Hematopoietic multipotent progenitor cell treated with erythropoietin and hydrocortisone succinate and interleukin-3 and kit ligand, for 17 days (in vitro differentiated cells): ENCODE results near the gene THOP1.

Experiments used
- DNase-seq: peaks from one replicate; pipeline ENCODE4 v3.0.0-alpha.2; 2015; ENCODE audit warnings: low spot score

The THOP1 gene

DNA sequence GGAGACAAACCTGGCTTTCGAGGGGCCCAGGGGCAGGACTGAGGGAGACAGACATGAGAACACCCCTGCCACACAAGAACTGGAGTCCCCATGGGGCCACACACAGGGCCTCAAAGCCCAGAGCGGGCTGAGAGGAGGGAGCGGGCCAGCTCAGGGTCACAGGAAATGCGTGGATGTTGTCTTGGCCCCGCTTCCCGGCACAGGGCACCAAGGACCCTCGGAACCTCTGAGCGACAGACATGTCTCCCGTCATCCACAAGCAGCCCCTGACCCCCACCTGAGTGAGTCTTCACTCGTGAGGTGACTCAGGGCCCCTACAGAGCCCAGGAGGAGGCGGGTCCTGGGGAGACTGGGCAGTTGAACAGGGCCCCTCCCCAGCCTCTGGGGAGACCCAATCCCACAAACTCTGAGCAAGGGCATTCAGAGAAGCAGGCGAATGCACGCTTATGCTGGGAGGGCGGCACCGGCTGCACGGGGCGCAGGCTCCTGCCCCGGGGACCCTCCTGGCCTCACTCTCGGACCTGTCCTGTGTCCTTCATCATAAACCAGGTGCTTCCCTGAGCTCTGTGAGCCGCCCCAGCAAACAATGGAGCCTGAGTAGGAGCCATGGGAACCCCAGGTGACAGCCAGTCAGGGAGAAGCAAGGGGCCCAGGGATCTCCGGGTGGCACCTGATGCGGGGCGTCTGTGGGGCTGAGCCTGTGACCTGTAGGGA is 22.4 kb upstream of the THOP1 start:
- no peak for DNase-seq

DNA sequence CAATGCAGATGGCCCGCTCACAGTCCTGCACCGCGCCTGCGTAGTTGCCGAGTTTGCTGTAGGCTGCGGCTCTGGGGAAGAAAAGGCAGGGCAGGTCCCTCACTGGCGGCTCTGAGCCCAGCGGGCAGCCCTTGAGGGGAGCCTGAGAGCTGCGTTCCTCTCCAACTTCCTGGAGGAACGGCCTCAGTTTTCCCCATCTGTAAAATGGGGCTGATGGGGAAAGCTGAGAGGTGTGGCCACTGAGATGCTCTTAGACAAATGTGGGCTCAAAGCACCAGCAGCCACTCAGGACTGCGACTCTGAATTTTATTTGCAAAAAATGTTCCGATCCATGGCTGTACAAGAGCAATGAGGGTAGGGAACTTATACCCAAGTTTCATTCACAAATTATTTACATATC is 21.6 kb upstream of the THOP1 start:
- DNase-seq, result no peak

DNA sequence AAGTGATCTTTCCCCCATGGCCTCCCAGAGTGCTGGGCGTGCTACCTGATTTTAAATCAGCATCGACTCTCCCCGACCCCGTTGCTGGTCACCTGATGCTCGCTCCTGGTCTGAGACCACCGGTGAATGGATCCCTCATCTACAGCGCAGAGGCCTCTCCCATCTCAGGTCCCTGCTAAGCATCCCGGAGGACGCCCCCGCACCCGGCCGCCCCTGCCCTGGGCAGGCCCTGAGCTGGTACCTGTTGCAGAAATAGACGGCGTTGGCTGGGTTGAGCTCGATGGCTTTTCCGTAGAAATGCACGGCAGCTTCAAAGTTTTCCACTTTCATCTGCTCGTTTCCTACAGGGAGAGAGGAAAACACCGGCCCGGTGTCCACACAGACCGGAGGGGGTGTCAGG is 20.4 kb upstream of the THOP1 start:
- DNase-seq, result no peak

DNA sequence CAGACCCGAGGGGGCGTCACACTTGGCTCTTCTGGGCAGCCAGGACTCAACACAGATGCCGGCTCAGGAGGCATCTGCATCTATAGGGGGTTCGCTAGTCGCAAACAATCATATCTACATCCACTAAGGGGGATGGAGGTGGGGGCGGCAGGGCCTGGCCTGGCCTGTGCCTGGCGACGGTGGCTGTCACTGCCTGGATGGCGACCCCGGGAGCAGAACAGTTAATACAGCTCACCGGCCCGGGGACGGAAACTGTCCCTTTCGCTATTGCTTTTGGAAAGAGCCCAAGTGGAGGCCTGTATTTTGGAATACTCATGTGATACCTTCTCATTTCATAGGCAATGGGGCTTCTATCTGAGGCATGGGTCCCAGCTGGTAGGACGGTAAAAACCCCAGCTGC is 19.9 kb upstream of the THOP1 start:
- DNase-seq, result no peak

DNA sequence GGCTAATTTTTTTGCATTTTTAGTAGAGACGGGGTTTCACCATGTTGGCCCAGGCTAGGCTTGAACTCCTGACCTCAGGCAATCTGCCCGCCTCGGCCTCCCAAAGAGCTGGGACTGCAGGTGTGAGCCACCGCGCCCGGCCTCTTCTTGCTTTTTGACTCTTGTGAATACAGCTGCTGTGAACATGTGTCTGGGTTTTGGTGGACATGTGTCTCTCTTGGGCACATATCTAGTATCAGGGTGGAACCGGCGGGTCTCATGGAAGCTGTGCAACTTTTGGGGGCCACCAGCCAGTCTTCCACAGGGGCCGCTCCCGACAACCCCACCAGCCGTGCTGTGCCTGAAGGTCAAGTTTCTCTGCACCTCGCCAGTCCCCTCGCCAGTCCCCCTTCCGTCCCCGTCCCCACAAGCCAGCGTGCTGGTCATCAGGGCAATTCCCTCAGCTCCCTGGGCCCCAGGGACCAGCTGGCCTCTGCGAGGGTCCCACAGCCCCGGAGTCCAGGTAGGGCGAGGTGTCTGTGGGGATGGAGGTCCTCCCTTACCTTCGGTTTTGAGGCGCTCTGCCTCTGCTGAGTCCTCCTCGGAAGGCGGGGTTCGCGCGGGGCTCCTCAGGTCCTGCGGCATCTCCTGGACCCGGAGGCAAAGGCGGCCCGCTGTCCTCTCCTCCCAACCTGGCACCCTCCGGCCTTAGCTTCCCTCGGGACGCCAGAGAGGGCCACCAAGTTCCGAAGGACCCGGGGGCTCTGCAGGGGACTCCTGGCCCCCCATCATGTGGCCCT is 18.5 kb upstream of the THOP1 start:
- DNase-seq, result no peak

DNA sequence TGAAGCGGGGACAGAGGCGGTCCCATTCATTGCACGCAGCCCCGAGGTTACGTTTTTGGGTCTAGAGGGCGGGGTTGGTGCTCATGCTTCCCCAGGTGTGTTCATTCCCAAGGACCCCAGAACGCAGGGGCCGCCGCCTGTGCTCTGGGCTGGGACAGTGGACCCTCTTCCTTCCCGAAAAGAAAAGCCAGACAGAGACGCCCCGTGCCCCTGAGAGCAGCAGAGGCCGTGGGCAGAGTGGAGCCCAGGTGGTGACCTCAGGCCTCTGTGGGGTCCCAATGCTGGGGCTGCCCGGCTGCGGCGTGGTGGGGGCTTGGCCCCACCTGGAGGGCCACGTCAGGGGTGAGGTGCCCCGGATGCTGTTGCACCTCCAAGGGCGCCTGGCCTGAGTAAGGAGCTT is 17.6 kb upstream of the THOP1 start:
- no peak for DNase-seq

DNA sequence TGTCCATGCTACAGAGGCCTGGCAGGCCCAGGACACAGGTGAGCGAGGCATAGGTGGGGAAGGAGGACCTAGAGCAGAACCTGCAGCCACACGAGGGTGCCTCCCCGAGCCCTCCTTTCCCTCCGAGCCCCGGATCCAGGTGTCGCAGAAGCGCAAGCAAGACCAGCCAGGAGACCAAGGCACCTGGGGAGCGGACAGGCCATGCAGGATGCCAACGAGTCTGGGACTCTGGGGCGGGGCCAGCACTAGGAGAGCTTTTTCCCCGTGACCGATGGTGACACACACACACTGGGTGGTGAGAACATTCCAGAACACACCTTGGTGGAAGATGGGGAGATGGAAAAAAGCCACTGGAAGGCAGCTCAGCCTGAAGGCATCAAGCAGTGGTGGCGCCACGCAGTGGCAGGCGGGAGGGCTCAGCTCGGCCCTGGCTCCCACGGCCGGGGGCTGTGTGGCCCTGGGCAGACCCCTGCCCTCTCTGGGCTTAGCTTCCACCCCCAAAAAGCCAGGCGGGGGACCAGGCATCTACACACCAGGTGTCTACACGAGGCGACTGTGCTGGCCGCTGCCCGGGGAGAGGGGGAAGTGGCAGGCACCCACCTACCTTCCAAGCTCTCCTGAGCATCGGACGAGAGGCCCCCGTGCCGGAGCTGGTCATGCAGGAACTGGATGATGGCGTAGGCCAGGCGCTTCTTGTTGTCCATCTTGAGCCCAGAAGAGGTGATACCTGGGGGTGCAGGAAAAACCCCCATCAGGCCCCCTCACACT is 16.8 kb upstream of the THOP1 start:
- no peak for DNase-seq

DNA sequence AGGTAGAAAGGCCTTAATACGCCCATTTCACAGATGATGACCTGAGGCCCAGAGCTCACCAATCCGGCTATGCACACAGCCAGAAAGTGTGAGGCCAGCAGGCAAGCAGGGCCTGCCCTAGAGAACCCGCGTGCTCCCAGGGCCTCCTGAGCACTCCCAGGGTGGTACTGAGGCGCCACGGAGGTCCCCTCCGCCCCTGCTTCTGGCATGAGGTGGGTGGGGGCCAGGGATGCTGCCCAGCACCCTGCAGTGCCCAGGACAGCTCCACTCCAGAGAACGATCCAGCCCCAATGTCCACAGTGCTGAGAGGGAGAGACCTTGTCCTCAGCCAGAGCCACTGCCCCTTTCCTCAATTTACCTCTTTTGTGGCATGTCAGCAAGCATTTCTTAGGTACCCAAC is 16.1 kb upstream of the THOP1 start:
- DNase-seq, result no peak

DNA sequence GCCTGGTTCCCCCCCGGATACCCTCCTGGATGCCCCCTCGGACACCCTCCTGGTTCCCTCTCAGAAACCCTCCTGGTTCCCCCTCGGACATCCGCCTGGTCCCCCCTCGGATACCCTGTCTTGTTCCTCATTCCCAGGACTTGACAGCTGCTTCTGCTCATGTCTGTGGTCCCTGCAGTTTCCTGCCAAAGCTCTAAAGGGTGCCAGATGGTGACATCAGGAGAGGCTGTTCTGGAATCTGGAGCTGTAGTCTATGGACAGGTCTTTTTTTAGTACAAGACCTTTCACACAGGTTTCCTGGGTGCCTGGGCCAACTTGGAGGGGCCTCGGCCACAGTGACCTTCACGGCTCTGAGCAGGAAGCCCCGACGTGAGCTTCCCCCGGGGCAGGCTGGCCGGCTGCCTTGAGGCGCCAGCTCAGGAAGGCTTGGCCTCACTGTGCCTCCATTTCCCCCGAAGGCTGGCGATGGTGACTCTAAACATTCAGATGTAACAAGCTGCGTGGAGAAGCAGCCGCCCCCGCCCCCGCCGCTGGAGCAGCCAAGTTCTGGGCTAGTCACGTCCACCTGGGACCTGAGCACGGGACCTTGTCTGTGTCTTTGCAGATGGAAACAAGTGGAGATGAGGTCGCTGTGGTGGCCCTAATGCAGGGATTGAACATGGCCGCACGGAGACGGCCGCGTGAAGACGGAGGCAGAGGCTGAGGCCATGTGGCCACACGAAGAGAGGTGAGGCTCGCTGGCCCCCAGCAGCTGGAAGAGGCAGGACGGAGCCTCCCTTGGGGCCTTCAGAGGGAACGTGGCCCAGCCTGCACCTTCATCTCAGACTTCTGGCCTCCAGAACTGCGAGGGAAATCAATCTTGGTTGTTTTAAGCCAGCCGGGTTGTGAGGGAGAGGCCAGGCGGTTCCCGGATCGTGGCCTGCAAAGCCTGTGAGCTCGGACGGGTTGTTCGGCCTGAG is 15.0 kb upstream of the THOP1 start:
- no peak for DNase-seq

DNA sequence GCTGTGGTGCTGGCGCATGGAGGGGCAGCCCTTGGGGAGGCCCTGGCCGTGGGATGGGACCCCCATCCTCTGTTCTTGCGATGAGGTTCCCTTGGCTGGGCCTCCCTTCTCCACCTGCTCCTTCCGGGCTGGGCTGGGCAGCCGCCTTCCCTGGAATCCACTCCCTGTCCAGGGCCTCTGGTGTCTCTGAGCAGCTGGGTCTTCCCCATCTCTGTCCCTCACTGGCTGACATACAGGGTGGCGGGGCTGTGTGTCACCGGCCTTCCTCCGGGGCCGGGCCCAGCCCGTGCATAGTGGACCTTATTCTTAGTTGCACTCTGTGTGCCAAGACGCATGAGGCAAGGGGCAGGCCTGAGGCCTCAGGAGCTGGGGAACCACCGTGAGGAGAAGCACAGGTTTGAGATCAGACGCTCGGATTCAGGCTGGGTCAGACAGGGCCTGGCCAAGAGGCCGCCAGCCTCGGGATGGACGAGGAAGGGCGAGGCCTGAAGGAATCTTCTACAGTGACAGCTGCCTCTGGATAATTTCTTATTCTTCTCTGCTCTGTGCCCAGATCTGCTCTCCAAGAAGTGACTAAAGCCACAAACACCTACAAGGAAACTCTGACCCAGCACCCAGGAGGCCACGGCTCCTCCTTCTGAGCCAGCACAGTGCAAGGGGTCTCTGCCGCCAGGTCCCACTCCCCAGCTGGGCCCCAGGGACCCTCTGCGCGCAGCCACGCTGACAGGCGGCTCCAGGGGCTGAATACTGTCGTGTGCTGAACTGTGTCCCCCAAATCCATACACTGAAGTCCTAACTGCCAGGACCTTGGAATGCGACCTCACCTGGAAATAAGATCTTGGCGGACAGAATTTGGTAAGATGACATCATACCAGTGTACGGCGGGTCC is 13.3 kb upstream of the THOP1 start:
- no peak for DNase-seq

DNA sequence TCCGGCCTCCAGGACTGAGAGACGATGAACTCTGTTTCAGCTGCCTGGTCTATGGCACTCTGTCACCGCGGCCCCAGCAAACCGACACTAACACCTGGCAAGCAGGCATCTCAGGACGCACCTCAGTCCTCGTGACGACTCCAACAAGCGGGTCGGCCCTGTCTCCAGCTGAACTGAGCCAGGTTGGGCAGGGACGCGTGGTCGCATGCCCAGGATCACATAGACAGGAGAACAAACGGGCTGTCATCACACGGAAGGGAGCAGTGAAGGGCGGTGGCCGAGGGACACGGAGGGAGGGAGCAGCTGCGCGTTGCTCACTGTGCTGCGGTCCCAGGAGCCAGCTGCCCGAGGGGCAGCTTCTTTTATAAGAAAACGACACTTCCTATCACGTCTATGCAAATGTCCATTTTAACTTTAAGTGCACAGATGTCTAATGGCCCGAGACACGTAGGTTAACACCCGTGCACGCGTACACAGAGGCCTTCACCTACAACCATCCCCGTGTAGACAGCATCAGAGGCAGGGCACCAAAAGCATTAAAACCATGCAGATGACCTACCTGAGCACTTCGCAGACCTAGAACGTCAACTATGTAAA is 11.1 kb upstream of the THOP1 start:
- no peak for DNase-seq

DNA sequence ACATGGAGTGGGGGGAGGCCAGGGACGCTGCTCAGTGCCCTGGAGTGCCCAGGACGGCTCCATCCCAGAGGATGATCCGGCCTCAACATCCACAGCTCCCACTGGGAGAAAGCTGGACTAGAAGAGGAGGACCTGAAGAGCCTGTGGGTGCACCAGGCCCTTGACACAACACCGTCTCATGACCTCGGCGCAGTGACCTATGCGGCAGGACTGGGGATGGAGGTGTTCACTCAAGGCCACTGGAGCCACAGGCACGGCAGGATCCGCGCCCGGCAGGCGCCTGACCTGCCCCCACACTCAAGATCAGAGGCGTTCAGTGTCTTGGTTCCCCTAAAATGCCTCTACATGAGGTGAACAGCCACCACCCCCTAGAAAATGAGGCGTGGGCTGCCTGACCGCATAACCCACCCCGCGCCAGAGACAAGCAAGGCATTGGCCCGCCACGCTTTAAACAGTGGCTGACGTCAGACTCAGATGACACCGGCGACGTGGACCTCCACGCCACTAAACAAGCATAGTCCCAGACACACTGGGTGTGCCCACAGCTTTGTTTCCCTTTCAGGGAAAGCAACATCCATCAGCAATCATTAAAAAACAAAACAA is 10.2 kb upstream of the THOP1 start:
- no peak for DNase-seq

DNA sequence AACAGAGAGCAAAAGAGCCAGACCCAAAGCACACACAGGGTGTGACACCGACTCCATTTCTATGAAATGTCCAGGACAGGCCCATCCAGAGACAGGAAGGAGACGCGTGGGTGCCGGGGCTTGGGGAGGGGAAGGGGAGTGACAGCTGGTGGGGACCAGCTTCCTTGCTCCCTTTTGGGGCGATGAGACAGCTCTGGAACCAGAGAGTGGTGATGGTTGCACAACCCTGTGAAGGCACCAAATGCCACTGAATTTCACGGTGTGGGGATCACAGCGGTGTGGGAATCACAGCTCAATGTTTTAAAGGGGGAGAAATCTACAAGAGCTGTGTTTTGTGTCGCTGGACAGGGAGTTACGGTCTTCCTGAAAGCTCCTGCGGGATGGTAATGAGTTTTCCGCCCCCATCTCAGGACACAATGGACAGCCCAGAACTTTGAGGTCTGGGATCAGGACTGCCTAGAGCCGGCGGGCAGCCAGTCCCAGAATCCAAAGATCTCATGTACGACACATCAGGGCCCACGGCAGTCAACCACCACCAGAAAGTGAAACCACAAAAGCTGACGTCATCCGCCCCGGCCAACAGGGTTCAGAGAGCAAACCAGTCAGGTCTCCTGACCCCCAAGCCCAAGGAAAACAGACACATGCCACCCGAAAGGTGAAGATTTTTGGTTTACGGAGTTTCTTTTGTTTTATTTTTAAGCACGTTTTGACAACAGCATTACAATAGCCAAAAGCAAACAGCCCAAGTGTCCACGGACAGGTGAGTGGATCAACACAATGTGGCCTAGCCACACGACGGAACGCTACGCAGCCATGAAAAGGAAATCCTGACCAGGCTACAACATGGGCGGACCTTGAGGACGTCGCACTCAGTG is 9.5 kb upstream of the THOP1 start:
- peak; percentile 72 for DNase-seq

DNA sequence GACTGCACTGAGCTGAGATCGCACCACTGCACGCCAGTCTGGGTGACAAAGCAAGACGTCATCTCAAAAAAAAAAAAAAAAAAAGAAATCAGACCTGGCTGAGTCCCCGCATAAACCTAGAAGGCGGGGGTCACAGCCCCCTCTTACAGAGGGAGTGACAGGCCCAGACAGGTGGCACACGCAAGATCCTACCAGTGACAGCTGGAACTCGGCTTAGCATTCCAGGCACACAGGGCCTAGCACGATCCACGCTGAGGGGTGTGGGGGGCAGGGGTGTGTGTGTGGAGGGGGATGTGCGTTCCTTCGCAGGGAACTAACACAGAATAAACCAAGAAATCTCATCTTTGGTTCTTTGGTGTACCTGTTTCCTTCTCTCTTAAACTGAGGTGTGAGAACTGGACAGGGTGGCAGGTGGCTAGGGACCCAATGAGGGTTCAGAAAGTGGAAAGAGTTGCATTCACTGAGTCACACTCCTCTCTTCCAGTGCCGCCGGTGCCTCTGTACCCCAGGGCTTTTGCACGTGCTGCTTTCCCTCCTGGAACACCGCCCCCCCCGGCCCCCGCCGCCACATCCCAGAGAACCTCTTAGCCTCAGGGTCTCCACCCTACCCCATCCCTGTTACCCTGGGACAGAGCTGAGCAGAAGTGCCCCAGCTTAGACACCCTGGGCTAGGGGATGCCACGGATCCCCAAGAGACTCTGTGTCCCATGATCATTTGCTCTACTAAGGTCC is 7.2 kb upstream of the THOP1 start:
- DNase-seq, result no peak

DNA sequence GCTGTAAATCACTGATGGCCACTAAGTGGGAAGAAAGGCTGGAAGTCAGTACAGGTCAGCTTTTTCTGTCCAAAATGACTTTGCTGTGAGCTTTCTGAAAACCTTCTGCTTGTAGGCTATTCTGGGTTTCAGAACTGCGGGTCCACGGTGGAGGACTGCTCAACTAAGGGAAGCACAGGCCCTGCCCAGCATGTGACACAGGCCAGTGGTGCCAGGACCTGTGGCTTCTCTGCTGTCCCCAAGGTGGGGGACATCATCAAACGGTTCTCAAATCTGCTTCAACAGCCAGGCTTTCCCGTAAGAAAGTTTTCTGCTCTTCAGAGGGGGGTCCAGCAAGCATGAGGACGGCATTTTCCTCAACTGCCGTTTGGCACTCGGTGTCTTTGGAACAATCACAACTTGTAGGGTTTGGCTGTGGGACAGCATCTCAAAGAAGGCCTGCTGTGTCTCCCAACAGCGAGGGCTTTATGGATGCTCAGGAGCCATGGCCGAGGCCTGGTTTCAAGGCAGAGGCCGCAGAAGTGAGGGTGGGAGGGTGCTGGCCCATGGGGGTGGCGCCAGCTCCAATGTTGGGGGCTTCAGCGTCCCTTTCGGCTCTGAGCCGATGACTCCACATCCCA is 6.1 kb upstream of the THOP1 start:
- DNase-seq, result no peak

DNA sequence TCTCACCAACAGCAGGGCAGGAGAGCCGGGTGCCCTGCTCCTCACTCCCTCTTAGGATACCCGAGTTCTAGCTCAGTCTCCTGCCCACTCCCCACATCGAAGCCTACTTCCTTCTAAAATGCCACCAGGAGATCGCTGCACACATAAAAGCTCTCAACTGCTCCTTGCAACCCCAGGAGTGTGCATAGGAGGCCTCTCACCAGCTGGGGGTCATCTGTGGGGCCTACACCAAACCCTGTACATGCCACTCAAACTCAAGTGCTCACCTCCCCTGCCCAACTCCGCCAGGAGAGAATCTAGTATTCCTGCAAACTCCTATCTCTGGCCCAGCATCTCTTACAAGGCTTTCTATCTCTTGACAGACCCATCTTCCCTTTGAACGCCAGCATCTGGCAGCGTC is 5.0 kb upstream of the THOP1 start:
- no peak for DNase-seq

DNA sequence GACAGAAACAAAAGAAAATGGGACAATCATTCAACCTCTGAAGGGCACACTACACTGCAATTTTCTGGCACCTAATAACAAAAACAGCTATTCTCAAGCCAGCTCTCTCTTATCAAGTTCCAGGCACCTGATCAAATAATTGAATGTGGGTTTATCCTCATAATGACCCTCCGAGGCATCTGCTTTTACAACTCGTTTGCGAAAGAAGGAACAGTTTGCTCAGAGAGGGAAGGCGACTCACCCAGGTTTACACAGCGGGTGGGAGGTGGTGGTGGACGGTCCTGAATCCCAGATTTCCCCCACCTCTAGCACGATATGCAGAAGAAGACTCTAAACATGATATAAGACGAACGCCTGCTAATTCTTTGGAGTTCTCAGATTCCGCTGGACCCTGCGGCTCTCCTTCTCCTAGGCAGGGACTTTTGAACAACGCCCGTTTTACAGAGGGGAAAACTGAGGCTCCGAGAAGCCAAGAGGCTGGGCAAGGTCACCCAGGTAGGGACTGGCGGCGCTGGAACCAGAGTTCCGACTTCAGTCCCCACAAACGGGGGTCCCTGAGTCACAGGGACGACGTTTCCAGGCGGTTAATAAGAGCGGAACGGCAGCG is 2.9 kb upstream of the THOP1 start:
- DNase-seq, result no peak
